Activated CD4-positive, alpha-beta T cell treated with anti-CD3 and anti-CD28 coated beads for 48 hours (primary cell): ENCODE results near the gene ABCF2.

Source experiments
- DNase-seq: peaks from one replicate; pipeline ENCODE4 v3.0.0-alpha.2; 2020

Gene ABCF2

DNA sequence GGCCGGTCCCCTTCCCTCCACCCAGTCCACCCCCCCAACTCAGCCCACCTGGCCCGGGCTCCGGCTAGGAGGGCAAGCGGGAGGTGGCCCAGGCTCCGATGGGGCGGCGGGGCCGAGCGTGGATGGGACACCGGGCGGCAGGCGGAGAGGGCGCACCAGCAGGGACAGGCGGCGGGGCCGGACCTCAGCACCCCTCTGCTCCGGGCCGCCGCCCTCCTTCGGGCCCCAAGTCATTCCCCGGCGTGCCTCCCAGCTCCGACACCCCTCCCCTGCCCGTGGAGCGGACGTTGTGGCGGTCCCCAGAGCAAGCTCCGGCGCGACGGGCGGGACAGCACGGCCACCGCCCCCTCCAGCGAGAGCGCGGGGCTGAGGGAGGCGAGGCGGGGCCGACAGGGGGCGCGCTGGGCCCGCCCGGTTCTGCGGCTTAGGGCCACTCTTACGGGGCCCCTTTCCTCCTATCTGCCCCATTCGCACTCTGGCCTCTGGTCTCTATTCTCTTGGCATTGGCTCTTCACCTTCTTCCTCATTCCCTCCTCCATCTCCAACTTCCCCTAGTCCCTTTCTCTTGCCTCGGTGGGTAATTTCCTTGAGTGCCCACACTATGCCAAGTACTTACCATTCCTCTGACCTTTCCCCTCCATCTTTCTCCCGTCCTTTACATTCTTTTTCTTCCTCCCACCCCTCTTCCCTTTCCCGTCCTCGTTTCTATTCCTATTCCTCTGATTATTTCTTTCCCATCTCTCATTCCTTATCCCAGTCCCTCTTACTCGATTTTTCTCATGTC lies 58.8 kb downstream of the ABCF2 start:
- peak; percentile 70 for DNase-seq

DNA sequence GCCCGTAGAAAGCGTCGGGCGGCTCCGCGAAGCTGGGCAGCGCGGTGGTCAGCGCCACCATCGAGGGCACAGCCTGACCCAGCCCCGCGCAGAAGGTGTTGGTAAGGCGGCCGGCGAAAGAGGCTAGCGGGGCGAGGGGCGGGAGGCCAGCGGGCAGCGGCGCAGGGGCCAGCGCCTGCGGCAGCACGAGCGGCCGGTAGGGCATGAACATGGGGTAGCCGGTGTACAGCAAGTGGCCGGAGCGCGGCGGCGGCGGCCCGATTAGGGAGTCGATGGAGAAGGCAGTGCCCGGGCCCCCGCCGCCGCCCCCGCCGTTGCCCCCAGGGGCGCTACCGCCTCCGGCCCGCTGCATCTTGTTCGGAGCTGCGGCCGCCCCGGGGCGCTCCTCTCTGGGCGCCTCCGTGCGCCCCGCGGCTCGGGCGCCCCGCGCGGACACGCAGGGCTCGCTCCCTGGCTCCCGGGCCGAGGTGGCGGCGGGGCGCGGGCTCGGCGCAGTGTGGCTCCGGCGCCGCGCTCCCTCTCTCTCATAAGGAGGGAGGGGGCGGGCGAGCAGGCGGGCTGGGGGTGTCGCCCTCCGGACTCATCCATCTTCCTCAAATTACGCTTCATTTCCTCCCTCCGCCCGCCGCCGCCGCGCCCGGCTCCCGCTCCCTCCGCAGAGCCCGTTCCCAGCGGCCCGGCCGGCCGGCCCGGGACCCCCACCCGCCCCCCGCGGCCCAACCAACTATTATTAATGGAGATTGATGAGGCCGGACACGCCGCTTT lies 59.6 kb downstream of the ABCF2 start, which contains the start of gene GBX1:
GBX1 (minus strand) TSS at position 498 of the 765 bp plus-strand sequence; CDS start at position 352, 146 bp downstream.
- DNase-seq: no peak

DNA sequence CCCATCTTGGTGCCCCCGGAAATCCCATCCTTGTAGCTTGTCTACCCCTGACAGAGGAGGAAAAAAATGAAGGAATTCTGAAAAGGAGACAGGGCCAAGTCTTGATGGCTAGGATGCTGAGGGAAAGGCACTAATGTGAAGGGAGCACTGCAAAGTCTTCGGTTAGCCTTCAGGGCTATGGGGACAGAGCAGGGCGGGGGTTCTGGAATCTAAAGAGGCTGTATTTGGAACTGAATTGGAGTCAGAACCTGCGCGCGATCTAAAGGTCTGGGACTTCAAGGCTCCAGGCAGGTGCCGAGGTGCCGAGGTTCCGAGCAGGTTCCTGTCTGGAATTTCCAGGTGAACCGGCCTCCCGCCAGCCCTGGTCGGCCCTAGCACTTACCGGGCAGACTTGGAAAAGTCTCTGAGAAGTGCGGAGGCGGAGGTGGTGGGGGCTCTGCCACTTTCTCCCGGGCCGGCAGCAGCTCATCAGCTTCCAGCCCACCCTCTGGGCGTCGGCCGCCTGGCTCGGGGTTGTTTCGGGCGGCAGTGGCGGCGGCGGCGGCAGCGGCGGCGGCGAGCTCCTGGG lies 60.3 kb downstream of the ABCF2 start:
- no peak for DNase-seq
